HEK293 (cell line): ENCODE results near the gene RACGAP1.
A peak's percentile ranks its signal among the peaks of the same experiment; 100 is the strongest.

ENCODE experiments used
- CTCF ChIP-seq: fragments of 450-650 bp; formaldehyde crosslinking; IDR thresholded peaks from 2 replicates; pipeline ENCODE4 v1.5.1; 2016; ENCODE audit warnings: missing biosample characterization, missing genetic modification characterization
- SP2 ChIP-seq: fragments of 450-650 bp; formaldehyde crosslinking; IDR thresholded peaks from 2 replicates; pipeline ENCODE4 v1.5.1; 2016; ENCODE audit warnings: missing biosample characterization, missing genetic modification characterization
- YY1 ChIP-seq: fragments of 450-650 bp; formaldehyde crosslinking; IDR thresholded peaks from 2 replicates; pipeline ENCODE4 v1.5.1; 2018; ENCODE audit warnings: missing biosample characterization, missing genetic modification characterization
- ZBTB10 ChIP-seq: fragments of 450-650 bp; formaldehyde crosslinking; IDR thresholded peaks from 2 replicates; pipeline ENCODE4 v1.5.1; 2016; ENCODE audit warnings: missing biosample characterization, missing genetic modification characterization
- ZBTB26 ChIP-seq: fragments of 450-650 bp; formaldehyde crosslinking; optimal IDR thresholded peaks from 2 replicates; pipeline ENCODE3; 2016; ENCODE audit warnings: missing biosample characterization, mild to moderate bottlenecking, missing genetic modification characterization
- ZFP37 ChIP-seq: fragments of 450-650 bp; formaldehyde crosslinking; IDR thresholded peaks from 2 replicates; pipeline ENCODE4 v1.5.1; 2016; ENCODE audit warnings: missing biosample characterization, missing genetic modification characterization
- ZNF302 ChIP-seq: fragments of 450-650 bp; formaldehyde crosslinking; IDR thresholded peaks from 2 replicates; pipeline ENCODE4 v1.5.1; 2016; ENCODE audit warnings: missing biosample characterization, missing genetic modification characterization, low read depth
- ZNF580 ChIP-seq: fragments of 450-650 bp; formaldehyde crosslinking; IDR thresholded peaks from 2 replicates; pipeline ENCODE4 v1.5.1; 2016; ENCODE audit warnings: missing biosample characterization, missing genetic modification characterization
- ZSCAN30 ChIP-seq: fragments of 450-650 bp; IDR thresholded peaks from 2 replicates; pipeline ENCODE4 v1.5.1; 2018; ENCODE audit warnings: missing biosample characterization, mild to moderate bottlenecking, missing genetic modification characterization, moderate library complexity

GRCh38 chr12:50024805-50025186 is 498 bp downstream of the RACGAP1 start:
- TF ChIP-seq SP2 (tag by site-specific recombination) (no peak), CTCF (no peak), ZSCAN30 (no peak), ZBTB10 (tag by site-specific recombination) (no peak), ZFP37 (tag by site-specific recombination) (0 out of 2 replicates have a peak, but pooled peaks have one; percentile 29), YY1 (no peak), ZNF302 (no peak), ZBTB26 (no peak), ZNF580 (tag by site-specific recombination) (no peak)
